DND-41 (cell line): ENCODE results near the gene SENP7.

Experiments used
- EZH2 ChIP-seq: IDR thresholded peaks from 3 replicates; pipeline ENCODE4 v1.6.1; 2012; ENCODE audit warnings: borderline replicate concordance, low read depth, mild to moderate bottlenecking, moderate library complexity, low read length, inconsistent platforms; ENCODE audit not compliant: severe bottlenecking
- TF ChIP-seq, protein P1 (sequence below): IDR thresholded peaks from 2 replicates; pipeline ENCODE4 v1.5.1; 2012; ENCODE audit warnings: borderline replicate concordance, low read length, moderate library complexity, mild to moderate bottlenecking; ENCODE audit not compliant: poor library complexity, severe bottlenecking; ENCODE audit errors: extremely low read depth

DNA sequence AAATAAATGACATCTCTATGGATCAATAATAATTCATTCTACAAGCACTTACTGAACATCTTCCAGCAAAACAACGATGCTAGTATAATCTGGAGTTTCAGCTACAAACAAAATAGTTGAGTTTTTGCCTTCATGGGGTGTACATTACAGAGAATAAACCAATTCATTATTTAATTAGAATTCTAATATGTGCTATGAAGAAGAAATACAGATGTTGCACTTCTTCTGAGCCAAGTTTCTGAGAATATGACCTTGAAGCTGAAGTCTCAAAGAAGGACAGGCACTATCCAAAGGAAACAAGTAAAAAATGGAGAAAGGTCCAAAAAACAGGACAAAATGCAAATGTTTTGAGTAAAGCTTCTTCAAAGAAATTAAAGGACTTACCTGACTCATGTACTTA is 94.2 kb downstream of the SENP7 start:
- TF ChIP-seq, protein P1, sequence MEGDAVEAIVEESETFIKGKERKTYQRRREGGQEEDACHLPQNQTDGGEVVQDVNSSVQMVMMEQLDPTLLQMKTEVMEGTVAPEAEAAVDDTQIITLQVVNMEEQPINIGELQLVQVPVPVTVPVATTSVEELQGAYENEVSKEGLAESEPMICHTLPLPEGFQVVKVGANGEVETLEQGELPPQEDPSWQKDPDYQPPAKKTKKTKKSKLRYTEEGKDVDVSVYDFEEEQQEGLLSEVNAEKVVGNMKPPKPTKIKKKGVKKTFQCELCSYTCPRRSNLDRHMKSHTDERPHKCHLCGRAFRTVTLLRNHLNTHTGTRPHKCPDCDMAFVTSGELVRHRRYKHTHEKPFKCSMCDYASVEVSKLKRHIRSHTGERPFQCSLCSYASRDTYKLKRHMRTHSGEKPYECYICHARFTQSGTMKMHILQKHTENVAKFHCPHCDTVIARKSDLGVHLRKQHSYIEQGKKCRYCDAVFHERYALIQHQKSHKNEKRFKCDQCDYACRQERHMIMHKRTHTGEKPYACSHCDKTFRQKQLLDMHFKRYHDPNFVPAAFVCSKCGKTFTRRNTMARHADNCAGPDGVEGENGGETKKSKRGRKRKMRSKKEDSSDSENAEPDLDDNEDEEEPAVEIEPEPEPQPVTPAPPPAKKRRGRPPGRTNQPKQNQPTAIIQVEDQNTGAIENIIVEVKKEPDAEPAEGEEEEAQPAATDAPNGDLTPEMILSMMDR, result no peak
- TF ChIP-seq EZH2, result no peak
